GM19240 (cell line): ENCODE results near the gene SPIC.
"Not testable (repeated sequence)": the region's sequence is repeated elsewhere in the genome, so short reads cannot be mapped to it uniquely, and the experiment has no call there.

Experiments
- DNase-seq: peaks from one replicate; pipeline ENCODE4 v3.0.0; 2011; ENCODE audit warnings: low spot score; ENCODE audit not compliant: insufficient read length

SPIC gene

GRCh38 chr12:101474711-101475386 lies at the start of gene SPIC:
Gene SPIC, plus strand, starts transcription at chr12:101475336. Its CDS starts 1,569 bp downstream, at chr12:101476905.
- no peak for DNase-seq

DNA sequence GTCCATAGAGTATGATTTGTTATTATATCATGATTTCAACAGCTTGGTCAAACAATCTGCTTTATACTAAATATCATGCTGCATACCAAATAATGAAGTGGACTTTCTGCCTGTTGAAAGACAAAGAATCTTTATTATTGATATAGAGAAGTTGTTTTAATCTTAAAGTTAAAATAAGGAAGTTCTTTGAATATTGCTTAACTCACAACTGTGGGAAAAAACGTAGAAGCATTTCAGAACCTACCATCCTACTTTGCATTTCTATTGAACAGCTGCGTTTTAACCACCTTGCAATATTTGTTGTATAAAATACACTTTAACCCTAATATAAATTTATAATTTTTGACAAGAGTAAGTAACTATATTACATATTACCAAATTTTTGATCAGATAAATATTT lies 44.7 kb upstream of the SPIC start:
- DNase-seq: no peak

DNA sequence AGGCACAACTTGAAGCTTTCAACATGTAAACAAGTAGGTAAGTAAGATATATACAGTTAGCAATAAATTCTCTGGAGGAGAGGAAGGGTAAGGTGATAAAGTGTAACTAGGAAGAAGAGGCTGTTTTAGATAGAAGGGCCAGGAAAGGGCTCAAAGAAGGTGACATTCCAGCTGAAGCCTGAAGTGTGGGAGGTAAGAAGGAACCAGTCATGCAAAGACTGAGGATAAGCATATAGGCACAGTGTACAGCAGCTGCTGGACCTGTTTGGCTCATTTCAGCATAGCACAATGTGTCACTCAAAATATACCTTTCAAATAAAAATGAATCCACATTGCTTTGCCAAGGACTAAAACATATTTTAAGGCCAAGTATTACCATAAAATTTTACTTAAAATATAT lies 39.0 kb upstream of the SPIC start:
- DNase-seq: no peak

- no peak for DNase-seq
Observed at GRCh38 chr12:101439236-101439635, 35.9 kb upstream of the SPIC start.

GRCh38 chr12:101441461-101442224 lies 33.5 kb upstream of the SPIC start:
- DNase-seq: no peak

- no peak for DNase-seq
Observed at GRCh38 chr12:101455685-101456084, 19.5 kb upstream of the SPIC start.

DNA sequence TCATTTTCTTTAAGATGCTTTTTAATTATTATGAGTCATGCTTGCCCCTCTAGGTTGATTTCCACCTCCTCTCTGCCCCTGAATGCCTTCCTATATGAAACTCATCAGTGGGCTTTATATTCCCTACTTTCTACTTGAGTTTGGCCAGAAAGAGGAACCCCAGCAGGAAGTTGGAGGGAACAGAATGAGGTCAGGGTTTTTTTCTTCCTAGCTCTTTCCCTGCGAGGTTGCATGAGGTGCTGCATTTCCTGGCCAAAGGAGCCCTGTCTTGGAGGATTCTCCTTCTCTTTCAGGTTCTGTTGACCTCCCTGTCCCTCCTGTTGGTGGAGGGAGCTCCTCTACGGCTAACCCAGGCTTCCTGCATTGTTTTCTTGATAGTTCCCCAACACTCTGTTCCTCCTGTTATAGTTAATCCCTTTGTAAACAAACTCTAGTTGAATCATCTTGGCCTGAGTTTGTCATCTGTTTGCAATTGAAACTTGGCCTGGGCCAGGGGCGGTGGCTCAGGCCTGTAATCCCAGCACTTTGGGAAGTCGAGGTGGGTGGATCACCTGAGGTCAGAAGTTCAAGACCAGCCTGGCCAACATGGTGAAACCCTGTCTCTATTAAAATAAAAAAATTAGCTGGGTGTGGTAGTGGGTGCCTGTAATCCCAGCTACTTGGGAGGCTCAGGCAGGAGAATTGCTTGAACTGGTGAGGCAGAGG lies 15.3 kb upstream of the SPIC start:
- DNase-seq: no peak

DNA sequence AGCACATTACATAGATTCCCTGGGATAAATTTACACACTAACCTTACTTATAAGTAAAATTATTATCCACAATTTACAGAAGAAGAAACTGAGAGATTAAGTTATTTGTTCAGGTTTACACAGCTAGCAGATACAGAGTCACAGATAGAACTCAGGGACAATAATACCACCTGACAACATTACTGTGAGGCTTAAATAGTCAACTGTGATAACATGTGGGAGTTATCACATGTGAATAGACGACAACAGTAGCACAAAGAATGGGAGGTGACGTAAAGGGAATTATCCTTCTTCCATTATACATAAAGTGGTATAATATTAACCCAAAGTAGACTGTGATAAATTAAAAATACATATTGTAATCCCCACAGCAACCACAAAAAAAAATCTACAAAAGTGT lies 6.2 kb upstream of the SPIC start:
- no peak for DNase-seq

- DNase-seq: no peak
Observed at GRCh38 chr12:101470939-101471338, 4.2 kb upstream of the SPIC start.

DNA sequence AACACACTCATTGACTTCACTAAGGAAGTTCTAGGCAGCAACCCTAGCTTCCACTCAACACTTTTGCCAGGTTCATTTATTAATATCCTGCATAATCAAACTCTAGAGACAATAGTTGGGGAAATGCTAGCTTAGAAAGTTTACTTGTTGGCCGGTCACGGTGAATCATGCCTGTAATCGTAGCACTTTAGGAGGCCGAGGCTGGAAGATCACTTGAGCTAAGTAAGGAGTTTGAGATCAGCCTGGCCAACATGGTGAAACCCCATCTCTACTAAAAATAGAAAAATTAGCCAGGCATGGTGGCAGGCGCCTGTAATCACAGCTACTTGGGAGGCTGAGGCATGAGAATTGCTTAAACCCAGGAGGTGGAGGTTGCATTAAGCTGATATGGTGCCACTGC lies 3.3 kb upstream of the SPIC start:
- not testable (repeated sequence) for DNase-seq

DNA sequence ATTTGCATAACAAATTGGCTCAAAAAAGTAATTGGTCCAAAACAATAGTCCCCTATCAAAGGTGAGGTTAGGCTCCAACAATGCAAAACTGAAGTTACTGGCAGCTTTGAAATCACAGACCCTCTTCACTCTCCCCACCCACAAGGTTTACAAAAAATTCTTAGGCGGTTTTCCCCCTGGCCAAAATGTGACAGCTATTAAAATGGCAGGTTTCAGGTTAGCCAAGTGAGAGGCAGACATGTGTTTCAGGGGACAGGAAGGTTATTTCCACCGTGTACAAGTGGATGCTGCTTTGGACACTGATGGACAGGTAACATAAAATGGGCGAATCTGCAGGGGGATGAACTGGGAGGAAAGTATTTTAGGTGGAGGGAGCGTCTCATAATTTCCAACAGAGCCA lies 888 bp upstream of the SPIC start:
- DNase-seq: no peak

- DNase-seq: no peak
Observed at GRCh38 chr12:101475751-101476305, 692 bp downstream of the SPIC start.

DNA sequence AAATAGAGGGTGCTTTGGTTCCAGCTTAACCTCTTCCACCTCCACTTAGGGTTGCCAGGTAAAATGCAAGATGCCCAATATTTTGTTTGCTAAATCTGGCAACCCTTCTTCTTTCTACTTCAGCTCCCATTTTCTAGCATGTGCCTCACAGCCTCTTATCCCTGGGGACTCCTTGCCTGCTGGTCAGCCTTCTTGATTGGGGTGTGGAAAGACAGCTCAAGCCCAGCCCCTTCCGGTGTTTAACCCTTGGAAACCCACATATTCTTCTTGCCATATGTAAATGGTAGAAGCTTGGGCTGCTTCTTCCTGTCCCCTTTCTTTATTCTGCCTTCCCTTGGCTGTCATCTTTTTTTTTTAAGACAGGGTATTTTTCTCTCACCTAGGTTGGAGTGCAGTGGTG lies 5.7 kb downstream of the SPIC start:
- no peak for DNase-seq

- DNase-seq: no peak
Observed at GRCh38 chr12:101485021-101485420, 9.9 kb downstream of the SPIC start.

DNA sequence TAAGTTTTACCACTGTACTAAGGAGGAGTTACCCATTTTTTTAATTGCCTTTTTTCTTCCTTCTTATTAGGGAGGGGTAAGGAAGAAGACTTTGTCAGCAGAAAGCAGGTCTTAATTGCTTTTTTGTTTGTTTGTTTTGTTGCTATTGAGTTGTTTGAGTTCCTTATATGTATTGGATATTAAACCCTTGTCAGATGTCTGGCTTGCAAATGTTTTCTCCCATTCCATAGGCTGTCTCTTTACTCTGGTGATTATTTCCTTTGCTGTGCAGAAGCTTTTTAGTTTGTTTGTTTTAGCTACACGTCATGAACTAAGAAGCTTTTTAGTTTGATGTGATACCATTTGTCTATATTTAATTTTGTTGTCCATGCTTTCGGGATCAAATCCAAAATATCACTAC lies 13.3 kb downstream of the SPIC start:
- DNase-seq: no peak

DNA sequence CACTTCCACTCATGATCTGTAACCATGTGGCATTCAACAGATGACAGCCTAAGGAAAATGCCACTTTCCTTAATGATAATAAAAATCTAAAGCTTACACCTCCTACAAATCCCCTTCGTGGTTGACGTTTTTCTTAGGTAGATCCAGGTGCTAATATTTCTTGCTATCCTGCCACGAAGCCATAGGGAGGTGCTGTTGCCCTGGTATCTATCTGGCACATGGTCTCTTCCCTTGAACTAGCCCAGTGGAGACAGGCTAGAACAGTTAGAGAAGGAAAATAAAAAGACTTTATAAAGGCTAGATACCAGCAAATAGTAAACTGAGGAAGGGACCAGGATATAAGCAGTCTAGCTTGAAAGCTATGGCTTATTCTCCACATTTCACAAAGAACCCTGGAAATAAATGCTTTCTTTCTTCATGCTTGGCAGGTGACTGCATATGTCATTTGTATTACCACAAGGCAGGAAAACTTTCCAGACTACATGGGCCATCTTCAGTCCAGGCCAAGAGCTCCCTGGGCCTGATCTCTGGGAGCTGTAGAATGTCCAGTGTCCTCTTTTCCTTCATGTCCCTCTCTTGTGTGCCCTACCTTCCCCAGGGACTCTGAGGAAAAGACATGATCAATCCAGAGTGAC lies 15.3 kb downstream of the SPIC start:
- no peak for DNase-seq

- DNase-seq: no peak
Observed at GRCh38 chr12:101491329-101491728, 16.2 kb downstream of the SPIC start.

- no peak for DNase-seq
Observed at GRCh38 chr12:101493556-101493955, 18.4 kb downstream of the SPIC start.

GRCh38 chr12:101498252-101498651 lies 23.1 kb downstream of the SPIC start:
- no peak for DNase-seq

DNA sequence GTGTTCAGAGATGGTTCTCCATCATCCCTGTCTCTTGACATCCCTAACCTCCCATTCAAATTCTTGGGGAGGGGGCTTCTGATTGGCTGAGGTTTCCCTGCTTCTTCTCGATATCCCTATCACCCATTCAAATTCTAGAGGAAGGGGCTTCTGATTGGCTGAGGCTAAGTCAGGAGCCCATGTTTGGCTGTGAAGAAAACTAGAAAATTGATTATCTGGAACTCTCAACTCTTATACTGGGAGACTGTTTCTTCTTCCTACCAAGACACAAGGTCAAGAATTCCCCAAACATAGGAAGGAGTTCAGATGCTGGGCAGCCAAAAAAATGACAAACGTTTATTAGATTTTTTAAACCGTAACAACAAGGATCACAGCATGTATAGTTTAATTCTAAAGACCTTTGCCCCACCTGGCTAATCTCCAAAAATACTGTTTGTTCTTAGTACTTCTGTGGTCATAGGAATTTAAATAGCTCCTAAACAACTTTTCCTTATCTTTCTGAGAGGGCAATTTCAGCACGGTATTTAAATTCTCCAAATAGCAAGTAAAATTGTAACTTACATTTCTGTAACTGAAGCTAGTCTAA lies 26.4 kb downstream of the SPIC start:
- no peak for DNase-seq

DNA sequence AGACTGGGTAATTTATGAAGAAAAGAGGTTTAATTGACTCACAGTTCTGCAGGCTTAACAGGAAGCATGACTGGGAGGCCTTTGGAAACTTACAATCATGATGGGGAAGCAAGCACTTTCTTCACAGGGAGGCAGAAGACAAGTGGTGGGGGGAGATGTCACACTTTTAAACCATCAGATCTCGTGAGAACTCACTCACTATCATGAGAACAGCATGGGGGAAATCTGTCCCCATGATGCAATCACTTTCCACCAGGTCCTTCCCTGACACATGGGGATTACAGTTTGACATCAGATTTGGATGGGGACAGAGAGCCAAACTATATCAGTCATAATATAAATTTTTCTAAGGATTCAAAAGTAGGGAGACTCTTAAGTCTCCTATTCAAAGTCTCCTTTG lies 46.0 kb downstream of the SPIC start:
- DNase-seq: no peak
